Right hindlimb (tissue), 1 donor: ENCODE data around the gene SPIB.
"Not testable (repeated sequence)": the region's sequence is repeated elsewhere in the genome, so short reads cannot be mapped to it uniquely, and the experiment has no call there.

Experiments
- DNase-seq: peaks from one replicate; pipeline ENCODE4 v3.0.0-alpha.2; 2018

Gene SPIB

GRCh38 chr19:50447750-50448149, 29.0 kb downstream of the SPIB start:
- no peak for DNase-seq

DNA sequence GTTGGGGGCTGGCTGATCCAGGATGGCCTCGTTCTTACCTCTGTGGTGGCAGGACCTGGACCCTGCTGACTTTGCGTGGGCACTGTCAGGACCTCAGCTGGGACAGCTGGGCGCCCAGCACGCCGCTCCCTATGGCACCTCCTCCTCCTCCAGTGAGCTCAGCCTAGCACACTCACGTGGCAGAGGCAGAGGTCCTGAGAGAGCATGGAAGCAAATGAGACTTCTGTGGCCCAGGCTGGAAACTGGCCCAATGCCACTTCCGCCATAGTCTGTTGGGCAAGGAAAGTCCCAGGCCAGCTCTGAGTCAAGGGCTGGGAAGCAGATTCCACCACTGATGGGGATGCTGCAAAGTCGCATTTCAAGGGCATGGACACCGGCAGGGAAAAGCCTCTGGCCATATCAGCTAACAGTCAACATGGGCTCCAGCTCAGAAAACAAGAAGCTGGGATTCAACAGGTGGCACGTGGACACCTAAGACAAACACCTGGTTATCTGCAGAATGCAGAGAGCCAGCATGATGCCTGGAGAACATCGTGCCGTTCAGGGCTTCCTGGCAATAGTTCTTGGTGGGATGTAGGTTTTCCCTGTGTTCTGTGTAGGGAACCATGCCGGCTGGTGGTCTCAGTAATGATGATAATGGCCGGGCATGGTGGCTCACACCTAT, 30.6 kb downstream of the SPIB start:
- DNase-seq, result no peak

DNA sequence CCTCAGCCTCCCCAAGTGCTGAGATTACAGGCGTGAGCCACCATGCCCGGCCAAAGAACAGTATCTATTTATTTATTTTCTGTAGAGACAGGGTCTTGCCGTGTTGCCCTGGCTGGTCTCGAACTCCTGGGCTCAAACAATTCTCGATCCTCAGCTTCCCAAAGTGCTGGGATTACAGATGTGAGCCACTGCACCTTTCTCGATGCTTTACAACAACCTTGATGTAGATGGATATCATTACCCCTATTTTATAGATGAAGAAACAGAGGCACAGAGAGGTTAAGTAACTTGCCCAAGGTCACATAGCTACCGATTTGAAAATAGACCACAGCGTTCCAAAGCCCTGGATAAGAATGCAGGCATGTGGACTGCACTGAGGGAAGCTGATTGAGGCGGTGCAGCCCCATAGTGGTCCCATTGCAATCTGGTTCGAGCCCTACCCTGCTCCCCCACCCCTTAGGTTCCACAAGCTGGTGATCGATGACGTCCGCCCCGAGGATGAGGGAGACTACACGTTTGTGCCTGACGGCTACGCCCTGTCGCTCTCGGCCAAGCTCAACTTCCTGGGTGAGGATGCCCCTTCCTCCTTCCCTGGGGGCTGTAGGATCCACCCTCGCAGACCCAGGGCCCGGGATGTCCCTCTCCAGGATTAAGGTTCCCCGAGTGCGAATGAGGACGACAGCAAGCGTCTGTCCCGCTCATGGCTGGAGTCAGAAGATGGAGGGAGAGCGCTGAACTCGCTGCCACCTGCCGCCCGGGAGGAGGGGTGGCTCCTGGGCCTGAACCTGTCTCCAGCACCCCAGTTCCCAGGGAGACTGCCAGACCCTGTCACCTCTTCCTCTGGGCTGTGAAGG, 31.9 kb downstream of the SPIB start:
- no peak for DNase-seq

GRCh38 chr19:50451223-50451534, 32.4 kb downstream of the SPIB start:
- no peak for DNase-seq

DNA sequence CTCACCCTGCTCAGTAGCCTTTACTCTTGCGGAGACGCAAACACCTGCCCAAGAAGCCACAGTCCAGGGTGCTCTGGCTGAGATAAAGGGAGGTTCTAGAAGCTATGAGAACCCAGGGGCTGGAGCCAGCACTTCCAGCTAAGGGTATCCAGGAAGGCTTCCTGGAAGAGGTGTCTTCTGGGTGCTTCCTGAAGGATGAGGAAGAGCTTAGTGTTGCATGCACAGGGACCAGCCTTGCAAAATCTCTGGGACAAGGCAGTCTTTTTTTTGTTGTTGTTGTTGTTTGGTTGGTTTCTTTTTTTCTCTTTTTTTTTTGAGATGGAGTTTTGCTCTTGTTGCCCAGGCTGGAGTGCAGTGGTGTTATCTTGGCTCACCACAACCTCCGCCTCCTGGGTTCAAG, 34.5 kb downstream of the SPIB start:
- DNase-seq, result no peak

DNA sequence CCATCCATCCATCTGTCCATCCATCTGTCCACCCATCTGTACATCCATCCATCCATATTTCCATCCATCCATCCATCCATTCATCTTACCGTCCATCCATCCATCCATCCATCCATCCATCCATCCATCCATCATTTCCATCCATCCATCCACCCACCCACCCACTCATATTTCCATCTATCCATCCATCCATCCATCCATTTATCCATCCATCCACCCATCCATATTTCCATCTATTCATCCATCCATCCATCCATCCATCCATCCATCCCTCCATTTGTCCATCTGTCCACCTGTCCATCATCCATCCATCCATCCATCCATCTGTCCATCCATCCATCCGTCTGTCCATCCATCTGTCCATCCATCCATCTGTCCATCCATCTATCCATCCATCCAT, 37.3 kb downstream of the SPIB start:
- DNase-seq, result no peak

DNA sequence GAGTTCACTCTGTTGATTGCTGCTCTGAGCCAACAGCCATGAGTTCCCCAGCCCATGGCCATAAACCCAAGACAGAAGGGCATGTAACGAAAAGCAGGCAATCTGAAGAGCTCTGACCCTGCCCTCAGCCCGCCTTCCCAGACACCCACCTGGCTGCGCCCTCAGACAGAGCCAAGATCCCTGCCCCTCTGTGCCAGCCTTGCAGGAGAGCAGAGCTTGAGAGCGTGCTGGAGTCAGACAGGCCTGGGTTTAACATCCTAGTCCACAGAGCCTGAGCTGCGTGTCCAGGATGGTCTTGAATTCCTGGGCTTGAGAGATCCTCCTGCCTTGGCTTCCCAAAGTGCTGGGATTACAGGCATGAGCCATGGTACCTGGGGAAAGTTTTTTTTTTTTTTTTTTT, 38.6 kb downstream of the SPIB start:
- DNase-seq, result no peak

DNA sequence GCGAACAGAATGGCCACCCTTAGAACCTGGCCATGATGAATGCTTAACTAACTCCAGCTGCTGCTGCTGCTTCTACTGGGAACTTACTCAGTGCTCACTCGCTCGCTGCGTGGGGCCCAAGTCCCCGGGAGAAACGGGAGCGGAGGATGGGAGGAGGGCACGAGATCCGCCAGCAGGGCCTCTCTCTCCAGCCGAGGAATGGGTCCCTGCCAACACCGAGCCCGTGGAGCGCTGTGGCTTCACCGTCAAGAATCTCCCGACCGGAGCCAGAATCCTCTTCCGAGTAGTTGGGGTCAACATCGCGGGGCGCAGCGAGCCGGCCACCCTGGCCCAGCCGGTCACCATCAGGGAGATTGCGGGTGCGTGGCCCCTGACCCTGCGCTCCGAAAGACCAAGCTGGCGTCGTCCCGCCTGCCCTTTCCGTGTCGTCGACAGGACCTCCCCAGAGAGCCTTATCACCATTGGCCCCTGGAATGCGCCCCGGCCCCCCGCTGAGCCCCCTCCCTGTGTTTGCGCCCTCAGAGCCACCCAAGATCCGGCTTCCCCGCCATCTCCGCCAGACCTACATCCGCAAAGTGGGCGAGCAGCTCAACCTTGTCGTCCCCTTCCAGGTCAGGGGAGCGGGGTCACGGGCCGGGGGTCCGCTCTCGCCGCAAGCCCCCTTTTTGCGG, 39.8 kb downstream of the SPIB start:
- DNase-seq, result no peak

DNA sequence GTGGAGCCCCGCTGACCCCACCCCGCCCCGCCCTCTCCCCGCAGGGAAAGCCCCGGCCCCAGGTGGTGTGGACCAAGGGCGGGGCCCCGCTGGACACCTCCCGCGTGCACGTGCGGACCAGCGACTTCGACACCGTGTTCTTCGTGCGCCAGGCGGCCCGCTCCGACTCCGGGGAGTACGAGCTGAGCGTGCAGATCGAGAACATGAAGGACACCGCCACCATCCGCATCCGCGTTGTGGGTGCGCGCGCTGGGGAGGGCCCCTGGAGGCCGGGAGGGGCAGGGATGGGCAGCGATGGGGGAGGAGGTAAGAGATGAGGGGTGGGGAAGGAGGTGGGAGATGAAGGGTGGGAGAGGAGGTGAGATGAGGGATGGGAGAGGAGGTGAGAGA, 40.3 kb downstream of the SPIB start:
- DNase-seq, result no peak

GRCh38 chr19:50459638-50460037, 40.9 kb downstream of the SPIB start:
- DNase-seq, result no peak

DNA sequence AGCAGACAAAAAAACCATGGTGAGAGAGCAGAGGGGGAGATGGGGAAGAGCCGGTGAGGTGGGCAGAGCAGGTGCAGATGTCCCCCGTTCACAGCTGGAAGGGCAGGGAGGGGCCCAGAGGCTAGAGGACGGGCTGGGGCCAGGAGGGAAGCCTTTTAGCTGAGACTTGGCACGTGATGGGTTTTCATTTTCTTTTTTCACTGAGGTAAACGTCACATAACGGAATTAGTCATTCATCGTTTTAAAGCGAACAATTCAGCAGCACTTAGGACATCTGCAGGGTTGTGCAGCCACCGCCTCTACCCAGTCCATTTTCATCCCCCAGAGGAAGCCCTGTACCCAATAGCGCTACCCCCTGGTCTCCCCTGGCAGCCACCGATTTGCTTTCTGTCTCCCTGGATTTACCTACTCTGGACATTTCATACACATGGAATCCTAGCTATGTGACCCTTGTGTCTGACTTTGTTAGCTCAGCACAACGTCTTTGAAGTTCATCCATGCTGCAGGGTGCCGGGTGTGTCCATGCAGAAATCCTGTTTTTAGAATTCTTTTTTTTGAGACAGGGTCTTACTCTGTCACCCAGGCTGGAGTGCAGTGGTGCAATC, 41.5 kb downstream of the SPIB start:
- no peak for DNase-seq

DNA sequence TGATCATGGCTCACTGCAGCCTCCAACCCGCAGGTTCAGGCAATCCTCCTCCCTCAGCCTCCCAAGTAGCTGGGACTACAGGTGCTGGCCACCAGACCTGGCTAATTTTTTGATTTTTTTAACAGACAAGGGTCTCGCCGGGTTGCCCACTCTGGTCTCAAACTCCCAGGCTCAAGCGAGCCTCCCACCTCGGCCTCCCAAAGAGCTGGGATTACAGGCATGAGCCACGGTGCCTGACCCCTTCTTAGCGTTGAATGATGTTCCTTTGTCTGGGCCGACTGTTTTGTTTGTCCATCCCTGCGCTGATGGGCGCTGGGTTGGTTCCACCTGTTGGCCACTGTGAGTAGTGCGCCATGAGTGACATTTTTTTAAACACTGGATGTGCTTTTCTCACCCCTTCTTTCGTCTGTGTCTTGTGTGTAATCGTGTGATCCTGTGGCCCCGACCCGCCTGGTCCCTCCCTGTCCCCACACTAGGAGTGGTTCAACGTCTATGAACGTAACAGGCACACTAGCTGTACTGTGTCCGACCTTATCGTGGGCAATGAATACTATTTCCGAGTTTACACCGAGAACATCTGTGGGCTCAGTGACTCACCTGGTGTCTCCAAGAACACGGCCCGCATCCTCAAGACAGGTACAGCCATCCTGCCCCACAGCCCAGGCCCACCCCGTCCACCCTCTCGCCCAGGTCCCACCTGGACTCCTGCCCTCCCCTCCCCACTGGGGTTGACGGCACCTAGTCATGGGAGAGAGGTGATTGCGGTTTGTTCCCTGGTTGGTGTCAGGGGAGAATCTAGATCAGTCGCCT, 42.5 kb downstream of the SPIB start:
- DNase-seq, result peak; percentile 70

DNA sequence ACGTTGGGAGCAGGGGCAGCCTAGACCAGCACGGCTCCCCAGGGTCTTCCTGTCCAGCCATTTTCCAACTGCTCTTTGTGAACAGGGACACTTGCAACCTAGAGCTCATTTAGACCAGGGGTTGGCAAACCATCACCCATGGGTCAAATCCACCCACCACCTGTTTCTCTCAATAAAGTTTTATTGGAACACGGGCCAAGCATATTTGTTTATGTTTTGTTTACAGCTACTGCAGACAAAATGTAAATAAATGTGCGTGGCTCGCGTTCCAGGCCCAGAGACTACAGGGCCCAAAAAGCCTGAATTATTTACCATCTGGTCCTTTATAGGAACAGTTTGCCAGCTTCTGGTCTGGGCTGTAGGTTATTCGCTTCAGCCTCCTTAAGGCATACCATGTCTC, 44.2 kb downstream of the SPIB start:
- DNase-seq, result no peak

GRCh38 chr19:50464348-50464747, 45.6 kb downstream of the SPIB start:
- no peak for DNase-seq

DNA sequence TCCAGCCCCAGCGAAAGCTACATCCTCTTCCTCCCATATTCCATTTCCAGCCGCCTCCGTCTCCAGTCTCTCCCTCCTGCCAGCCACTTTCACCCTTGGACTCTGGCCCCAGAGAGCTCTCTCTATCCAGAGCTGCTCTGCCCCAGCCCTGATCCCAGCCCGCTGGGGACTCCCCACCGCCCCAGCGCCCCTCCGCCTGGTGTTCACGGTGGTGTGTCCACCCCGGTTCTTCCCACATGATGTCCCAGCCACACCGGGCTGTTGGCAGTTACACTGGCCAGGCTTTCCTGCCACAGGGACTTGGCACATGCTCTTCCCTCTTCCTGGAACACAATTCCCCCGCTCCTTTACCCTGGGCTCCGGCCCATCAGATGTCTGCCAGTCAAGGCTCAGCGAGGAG, 46.3 kb downstream of the SPIB start:
- DNase-seq, result no peak

GRCh38 chr19:50465986-50466705, 47.4 kb downstream of the SPIB start:
- peak; percentile 81 for DNase-seq

- DNase-seq, result no peak
Observed at GRCh38 chr19:50466706-50467039, 47.9 kb downstream of the SPIB start.

DNA sequence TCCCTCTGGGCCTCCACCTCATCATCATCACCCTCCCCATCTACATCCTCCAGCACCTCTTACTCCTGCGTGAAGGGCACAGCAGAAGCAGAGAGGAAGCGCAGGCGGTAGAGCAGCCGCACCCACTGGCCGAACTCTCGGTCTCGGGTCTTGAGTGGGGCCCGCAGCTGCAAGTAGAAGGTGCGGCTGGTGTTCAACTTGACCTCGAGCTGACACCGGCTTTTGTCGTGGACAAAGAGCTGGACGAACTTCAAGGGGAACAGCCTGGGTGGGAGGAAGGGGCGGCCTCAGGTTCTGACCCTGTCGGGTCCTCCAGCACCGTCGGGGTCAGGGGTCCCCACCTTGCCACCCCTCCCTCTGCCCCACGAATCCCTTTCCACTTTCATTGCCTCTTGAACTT, 48.8 kb downstream of the SPIB start:
- DNase-seq, result no peak

DNA sequence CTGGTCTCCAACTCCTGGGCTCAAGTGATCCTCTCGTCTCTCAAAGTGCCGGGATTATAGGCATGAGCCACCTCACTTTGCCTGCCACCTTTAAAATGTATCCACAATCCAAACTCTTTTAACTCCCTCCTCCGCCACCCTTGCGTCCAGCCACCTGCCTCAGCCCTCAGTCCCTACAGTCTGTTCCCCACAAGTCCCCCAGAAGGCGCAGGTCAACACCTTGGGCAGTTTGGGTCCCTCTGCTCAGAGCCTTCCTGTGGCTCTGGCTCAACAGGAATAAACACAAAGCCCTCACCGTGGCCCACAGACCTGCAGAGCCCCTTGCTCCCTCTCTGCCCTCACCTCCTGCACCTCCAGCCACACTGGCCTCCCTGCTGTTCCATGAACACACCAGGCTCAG, 50.1 kb downstream of the SPIB start:
- no peak for DNase-seq

- not testable (repeated sequence) for DNase-seq
Observed at GRCh38 chr19:50473336-50473735, 54.6 kb downstream of the SPIB start.

GRCh38 chr19:50475101-50475568, 56.4 kb downstream of the SPIB start:
- no peak for DNase-seq

- no peak for DNase-seq
Observed at GRCh38 chr19:50475736-50476223, 57.0 kb downstream of the SPIB start.
